ENCODE data around the gene DYDC2.
"Not testable (repeated sequence)": the region's sequence is repeated elsewhere in the genome, so short reads cannot be mapped to it uniquely, and the experiment has no call there.

The DYDC2 gene

GRCh38 chr10:80357851-80358125, 1.2 kb downstream of the DYDC2 start:
- TF ChIP-seq TAF1 (IDR thresholded peaks at IDR 0.05; ENCODE audit: low read depth, low read length) (no peak), SPI1 (IDR thresholded peaks at IDR 0.05; ENCODE audit: low read depth, low read length) (no peak), POU2F2 (IDR thresholded peaks at IDR 0.05; ENCODE audit: low read depth, low read length) (no peak), POLR2A (IDR thresholded peaks at IDR 0.05; ENCODE audit: low read depth, low read length) (no peak), PAX5 (IDR thresholded peaks at IDR 0.05; ENCODE audit: insufficient read depth, low read length, severe bottlenecking) (no peak), POLR2AphosphoS5 (IDR thresholded peaks at IDR 0.05; ENCODE audit: low read depth, low read length) (no peak)
- DNase-seq (ENCODE audit: insufficient read length, low spot score) (no peak), FAIRE-seq (no peak)

GRCh38 chr10:80358925-80359324, 2.3 kb downstream of the DYDC2 start:
- DNase-seq (ENCODE audit: insufficient read length, low spot score); FAIRE-seq: not testable (repeated sequence)

- FAIRE-seq (no peak), DNase-seq (ENCODE audit: insufficient read length, low spot score) (no peak)
- no peak for TF ChIP-seq SPI1 (IDR thresholded peaks at IDR 0.05; ENCODE audit: low read depth, low read length)
- TF ChIP-seq POLR2A (IDR thresholded peaks at IDR 0.05; ENCODE audit: low read depth, low read length), result no peak
- TF ChIP-seq TAF1 (IDR thresholded peaks at IDR 0.05; ENCODE audit: low read depth, low read length), result no peak
- TF ChIP-seq PAX5 (IDR thresholded peaks at IDR 0.05; ENCODE audit: insufficient read depth, low read length, severe bottlenecking), result no peak
- TF ChIP-seq POU2F2 (IDR thresholded peaks at IDR 0.05; ENCODE audit: low read depth, low read length), result no peak
Measured at GRCh38 chr10:80359644-80360043, 3.1 kb downstream of the DYDC2 start.

GRCh38 chr10:80365510-80365909, 8.9 kb downstream of the DYDC2 start:
- TF ChIP-seq POLR2AphosphoS5 (IDR thresholded peaks at IDR 0.05; ENCODE audit: low read depth, low read length) (no peak), POU2F2 (IDR thresholded peaks at IDR 0.05; ENCODE audit: low read depth, low read length) (no peak), SPI1 (IDR thresholded peaks at IDR 0.05; ENCODE audit: low read depth, low read length) (no peak), PAX5 (IDR thresholded peaks at IDR 0.05; ENCODE audit: insufficient read depth, low read length, severe bottlenecking) (no peak), POLR2A (IDR thresholded peaks at IDR 0.05; ENCODE audit: low read depth, low read length) (no peak), TAF1 (IDR thresholded peaks at IDR 0.05; ENCODE audit: low read depth, low read length) (no peak)
- no peak for DNase-seq (ENCODE audit: insufficient read length, low spot score)
- no peak for FAIRE-seq

GRCh38 chr10:80371467-80371866, 14.9 kb downstream of the DYDC2 start:
- no peak for FAIRE-seq
- TF ChIP-seq SPI1 (IDR thresholded peaks at IDR 0.05; ENCODE audit: low read depth, low read length) (no peak), PAX5 (IDR thresholded peaks at IDR 0.05; ENCODE audit: insufficient read depth, low read length, severe bottlenecking) (no peak), POLR2A (IDR thresholded peaks at IDR 0.05; ENCODE audit: low read depth, low read length) (no peak), POU2F2 (IDR thresholded peaks at IDR 0.05; ENCODE audit: low read depth, low read length) (no peak), TAF1 (IDR thresholded peaks at IDR 0.05; ENCODE audit: low read depth, low read length) (no peak), POLR2AphosphoS5 (IDR thresholded peaks at IDR 0.05; ENCODE audit: low read depth, low read length) (no peak)

GRCh38 chr10:80372675-80373074, 16.1 kb downstream of the DYDC2 start:
- no peak for DNase-seq (ENCODE audit: insufficient read length, low spot score)
- TF ChIP-seq PAX5 (IDR thresholded peaks at IDR 0.05; ENCODE audit: insufficient read depth, low read length, severe bottlenecking) (no peak), POLR2A (IDR thresholded peaks at IDR 0.05; ENCODE audit: low read depth, low read length) (no peak), SPI1 (IDR thresholded peaks at IDR 0.05; ENCODE audit: low read depth, low read length) (no peak), POLR2AphosphoS5 (IDR thresholded peaks at IDR 0.05; ENCODE audit: low read depth, low read length) (no peak), TAF1 (IDR thresholded peaks at IDR 0.05; ENCODE audit: low read depth, low read length) (no peak), POU2F2 (IDR thresholded peaks at IDR 0.05; ENCODE audit: low read depth, low read length) (no peak)
- FAIRE-seq, result no peak

More at GRCh38 chr10:80371467-80371866, 14.9 kb downstream of the DYDC2 start:
- no peak for DNase-seq (ENCODE audit: insufficient read length, low spot score)

GRCh38 chr10:80373502-80373901, 16.9 kb downstream of the DYDC2 start:
- DNase-seq (ENCODE audit: insufficient read length, low spot score), result no peak
- no peak for FAIRE-seq
- TF ChIP-seq TAF1 (IDR thresholded peaks at IDR 0.05; ENCODE audit: low read depth, low read length) (no peak), POU2F2 (IDR thresholded peaks at IDR 0.05; ENCODE audit: low read depth, low read length) (no peak), POLR2A (IDR thresholded peaks at IDR 0.05; ENCODE audit: low read depth, low read length) (no peak), POLR2AphosphoS5 (IDR thresholded peaks at IDR 0.05; ENCODE audit: low read depth, low read length) (no peak), PAX5 (IDR thresholded peaks at IDR 0.05; ENCODE audit: insufficient read depth, low read length, severe bottlenecking) (no peak), SPI1 (IDR thresholded peaks at IDR 0.05; ENCODE audit: low read depth, low read length) (no peak)

- DNase-seq (ENCODE audit: insufficient read length, low spot score) (no peak), FAIRE-seq (no peak)
- TF ChIP-seq TAF1 (IDR thresholded peaks at IDR 0.05; ENCODE audit: low read depth, low read length) (no peak), SPI1 (IDR thresholded peaks at IDR 0.05; ENCODE audit: low read depth, low read length) (no peak), POLR2AphosphoS5 (IDR thresholded peaks at IDR 0.05; ENCODE audit: low read depth, low read length) (no peak), PAX5 (IDR thresholded peaks at IDR 0.05; ENCODE audit: insufficient read depth, low read length, severe bottlenecking) (no peak), POU2F2 (IDR thresholded peaks at IDR 0.05; ENCODE audit: low read depth, low read length) (no peak)
Measured at GRCh38 chr10:80379701-80380100, 23.1 kb downstream of the DYDC2 start.

- no peak for FAIRE-seq
- no peak for TF ChIP-seq TAF1 (IDR thresholded peaks at IDR 0.05; ENCODE audit: low read depth, low read length)
- no peak for TF ChIP-seq PAX5 (IDR thresholded peaks at IDR 0.05; ENCODE audit: insufficient read depth, low read length, severe bottlenecking)
- TF ChIP-seq POLR2AphosphoS5 (IDR thresholded peaks at IDR 0.05; ENCODE audit: low read depth, low read length), result no peak
- TF ChIP-seq POLR2A (IDR thresholded peaks at IDR 0.05; ENCODE audit: low read depth, low read length), result no peak
- no peak for TF ChIP-seq SPI1 (IDR thresholded peaks at IDR 0.05; ENCODE audit: low read depth, low read length)
- TF ChIP-seq POU2F2 (IDR thresholded peaks at IDR 0.05; ENCODE audit: low read depth, low read length), result no peak
- no peak for DNase-seq (ENCODE audit: insufficient read length, low spot score)
Measured at GRCh38 chr10:80380185-80380584, 23.6 kb downstream of the DYDC2 start.

GRCh38 chr10:80382989-80383388, 26.4 kb downstream of the DYDC2 start:
- TF ChIP-seq SPI1 (IDR thresholded peaks at IDR 0.05; ENCODE audit: low read depth, low read length) (no peak), POLR2A (IDR thresholded peaks at IDR 0.05; ENCODE audit: low read depth, low read length) (no peak), TAF1 (IDR thresholded peaks at IDR 0.05; ENCODE audit: low read depth, low read length) (no peak), POU2F2 (IDR thresholded peaks at IDR 0.05; ENCODE audit: low read depth, low read length) (no peak), PAX5 (IDR thresholded peaks at IDR 0.05; ENCODE audit: insufficient read depth, low read length, severe bottlenecking) (no peak), POLR2AphosphoS5 (IDR thresholded peaks at IDR 0.05; ENCODE audit: low read depth, low read length) (no peak)
- FAIRE-seq, result peak; percentile 51
- DNase-seq (ENCODE audit: insufficient read length, low spot score), result peak; percentile 30
